NK-92 (cell line): Measurements from ENCODE around the gene TM9SF4.
"Not testable (repeated sequence)": the region's sequence is repeated elsewhere in the genome, so short reads cannot be mapped to it uniquely, and the experiment has no call there.

Source experiments
- DNase-seq: peaks from one replicate; lab custom pipeline; 2025; ENCODE audit not compliant: unreplicated experiment; lab: John Stamatoyannopoulos, UW

Gene TM9SF4

DNA sequence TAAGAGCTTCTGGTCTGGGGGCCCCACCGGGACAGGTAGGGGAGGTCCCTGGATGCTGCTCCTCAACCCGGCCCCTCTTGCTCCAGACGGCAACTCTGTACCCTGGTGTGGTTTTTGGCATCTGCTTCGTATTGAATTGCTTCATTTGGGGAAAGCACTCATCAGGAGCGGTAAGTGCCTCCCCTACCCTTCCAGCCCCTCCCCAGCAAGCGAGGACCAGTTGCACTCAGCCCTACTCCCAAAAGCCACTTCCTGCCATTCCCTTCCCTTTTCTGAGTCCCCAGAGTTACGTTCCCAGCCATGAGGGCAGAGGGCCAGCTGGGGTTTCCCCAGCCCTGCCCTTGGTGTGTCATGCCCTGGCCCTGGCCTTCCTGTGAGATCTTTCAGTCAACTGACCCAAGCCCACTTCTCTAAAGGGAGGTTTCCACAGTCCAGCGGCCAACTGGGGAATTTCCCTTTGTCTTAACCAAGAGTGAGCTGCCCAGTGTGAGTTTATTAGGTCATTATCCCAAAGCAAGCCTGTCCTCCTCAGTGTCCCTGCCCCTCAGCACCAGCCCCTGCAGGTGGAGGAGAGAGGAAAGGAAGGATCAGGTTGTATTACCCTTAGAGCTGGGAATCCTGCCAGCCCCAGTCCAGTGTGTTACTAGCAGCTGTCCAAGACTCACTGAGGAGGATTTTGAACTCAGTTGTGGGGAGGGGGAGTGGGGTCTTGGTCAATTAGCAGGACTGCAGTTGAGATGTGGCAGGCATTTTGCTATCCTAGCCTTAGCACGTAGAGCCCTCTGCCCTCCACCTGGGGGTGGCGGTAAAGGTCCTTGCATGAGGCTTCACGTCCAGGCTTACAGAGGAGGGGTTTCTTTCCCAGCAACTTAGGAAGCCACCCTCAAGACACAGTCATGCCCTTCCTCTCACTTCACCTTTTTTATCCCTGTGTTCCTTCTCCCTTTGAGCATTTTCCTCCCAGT lies 45.8 kb downstream of the TM9SF4 start:
- no peak for DNase-seq

DNA sequence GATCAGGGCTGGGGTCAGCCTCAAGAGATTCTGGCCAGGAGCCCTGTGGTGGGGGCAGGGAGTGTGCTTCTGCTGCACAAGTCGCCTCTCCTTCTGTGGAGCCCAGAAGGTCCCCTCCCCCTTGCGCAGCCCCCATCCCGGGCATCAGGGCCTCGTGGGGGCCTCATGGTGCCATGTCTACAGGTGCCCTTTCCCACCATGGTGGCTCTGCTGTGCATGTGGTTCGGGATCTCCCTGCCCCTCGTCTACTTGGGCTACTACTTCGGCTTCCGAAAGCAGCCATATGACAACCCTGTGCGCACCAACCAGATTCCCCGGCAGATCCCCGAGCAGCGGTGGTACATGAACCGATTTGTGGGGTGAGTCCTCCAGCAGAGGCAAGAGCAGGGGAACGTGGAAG lies 48.1 kb downstream of the TM9SF4 start:
- no peak for DNase-seq

DNA sequence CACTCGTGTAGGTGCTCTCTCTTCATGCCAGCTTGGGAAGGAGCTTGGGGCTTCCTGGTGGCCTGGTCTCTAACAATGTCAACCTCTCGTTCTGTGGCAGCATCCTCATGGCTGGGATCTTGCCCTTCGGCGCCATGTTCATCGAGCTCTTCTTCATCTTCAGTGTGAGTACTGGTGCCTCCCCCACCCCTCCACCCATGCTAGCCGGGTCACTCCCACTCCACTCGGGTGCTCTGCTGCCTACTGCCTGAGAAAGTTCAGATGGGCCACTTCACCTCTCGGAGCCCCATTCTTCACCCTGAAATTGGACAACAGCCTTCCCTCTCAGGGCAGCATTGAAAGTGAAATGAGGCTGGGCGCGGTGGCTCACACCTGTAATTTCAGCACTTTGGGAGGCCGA lies 48.8 kb downstream of the TM9SF4 start:
- DNase-seq, result no peak

GRCh38 chr20:32158943-32159660 lies 49.6 kb downstream of the TM9SF4 start:
- DNase-seq, result no peak

DNA sequence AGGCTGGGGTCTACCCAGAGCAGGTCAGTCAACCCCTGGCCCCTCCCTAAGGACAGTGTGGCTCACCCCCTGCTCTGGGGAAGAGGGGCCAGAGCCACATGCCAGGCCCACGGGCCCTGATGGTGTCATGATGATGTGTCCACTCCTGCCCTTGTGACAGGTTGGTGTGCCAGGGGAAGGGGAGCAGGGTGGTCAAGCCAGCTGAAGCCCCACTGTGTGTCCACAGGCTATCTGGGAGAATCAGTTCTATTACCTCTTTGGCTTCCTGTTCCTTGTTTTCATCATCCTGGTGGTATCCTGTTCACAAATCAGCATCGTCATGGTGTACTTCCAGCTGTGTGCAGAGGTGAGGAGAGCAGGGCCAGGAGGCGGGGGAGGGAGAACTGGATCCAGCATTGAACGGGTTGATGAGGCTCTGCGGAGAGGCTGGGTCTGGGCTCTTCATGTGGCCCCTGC lies 50.3 kb downstream of the TM9SF4 start:
- no peak for DNase-seq

- DNase-seq, result no peak
Measured at GRCh38 chr20:32160341-32160740, 50.8 kb downstream of the TM9SF4 start.

DNA sequence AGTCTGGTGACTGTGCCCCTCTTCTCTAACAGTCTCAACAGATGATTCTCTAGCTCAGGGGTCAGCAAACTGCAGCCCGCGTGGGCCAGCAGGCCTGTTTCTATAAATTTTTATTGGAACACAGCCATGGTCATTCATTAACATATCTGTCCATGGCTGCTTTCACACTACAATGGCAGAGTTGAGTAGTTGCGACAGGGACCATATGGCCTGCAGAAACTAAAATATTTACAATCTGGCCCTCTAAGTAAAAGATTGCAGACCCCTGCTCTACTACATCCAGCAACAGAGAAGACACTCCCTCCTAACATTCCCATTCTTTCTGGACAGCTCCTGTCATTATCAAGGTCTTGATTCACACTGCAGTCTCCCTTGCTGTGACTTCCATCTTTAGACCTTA lies 52.8 kb downstream of the TM9SF4 start:
- no peak for DNase-seq

DNA sequence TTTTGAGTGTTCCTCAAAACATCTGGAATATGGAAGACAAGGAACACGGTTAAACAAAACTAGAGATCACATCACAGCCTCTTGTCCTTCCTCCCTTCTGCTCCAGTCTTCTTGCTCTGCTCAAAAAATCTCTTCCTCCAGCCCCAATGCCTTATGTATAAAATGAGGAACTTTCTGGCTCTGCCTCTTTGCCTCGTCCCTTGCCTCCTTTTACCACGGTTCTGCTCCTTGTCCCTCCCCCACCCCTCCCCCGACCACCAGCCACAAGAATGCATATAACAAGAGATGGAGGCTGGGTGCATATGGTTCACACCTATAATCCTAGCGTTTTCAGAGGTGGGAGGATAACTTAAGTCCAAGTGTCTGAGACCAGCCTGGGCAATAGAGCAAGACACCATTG lies 54.4 kb downstream of the TM9SF4 start:
- DNase-seq, result no peak

- DNase-seq, result no peak
Measured at GRCh38 chr20:32164984-32165735, 55.6 kb downstream of the TM9SF4 start.

- DNase-seq, result no peak
Measured at GRCh38 chr20:32165836-32166545, 56.5 kb downstream of the TM9SF4 start.

- DNase-seq, result no peak
Measured at GRCh38 chr20:32167552-32167951, 58.0 kb downstream of the TM9SF4 start.

GRCh38 chr20:32168184-32168910 lies 58.8 kb downstream of the TM9SF4 start:
- DNase-seq, result no peak

DNA sequence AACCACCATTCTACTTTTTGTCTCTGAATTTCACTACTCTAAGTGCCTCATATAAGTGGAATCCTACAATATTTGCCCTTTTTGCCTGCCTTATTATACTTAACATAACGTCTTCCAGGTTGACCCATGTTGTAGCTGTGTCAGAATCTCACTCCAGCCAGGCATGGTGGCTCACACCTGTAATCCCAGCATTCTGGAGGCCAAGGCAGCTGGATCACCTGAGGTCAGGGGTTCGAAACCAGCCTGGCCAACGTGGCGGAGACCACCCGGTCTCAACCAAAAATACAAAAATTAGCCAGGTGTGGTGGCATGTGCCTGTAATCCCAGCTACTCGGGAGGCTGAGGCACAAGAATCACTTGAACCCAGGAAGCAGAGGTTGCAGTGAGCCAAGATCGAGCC lies 68.2 kb downstream of the TM9SF4 start:
- not testable (repeated sequence) for DNase-seq

DNA sequence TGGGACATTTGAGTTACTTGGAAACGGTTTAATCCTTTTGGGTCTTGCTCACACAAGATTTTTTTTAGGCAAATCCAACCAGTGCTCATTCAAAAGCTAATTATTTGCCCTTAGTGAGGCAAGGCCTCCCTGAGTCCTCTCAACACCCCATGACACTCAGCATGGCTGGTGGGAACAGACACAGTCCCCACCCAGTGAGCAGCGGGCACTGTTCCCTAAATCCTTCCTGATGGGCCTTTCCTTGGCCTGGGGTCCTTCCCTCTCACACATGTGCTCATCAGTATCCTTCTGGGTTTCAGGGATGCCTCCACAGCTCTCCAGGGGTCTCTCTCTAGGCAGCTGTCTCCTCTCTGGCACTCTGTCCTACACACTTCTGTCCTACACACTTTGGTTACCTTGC lies 70.0 kb downstream of the TM9SF4 start:
- DNase-seq, result no peak

DNA sequence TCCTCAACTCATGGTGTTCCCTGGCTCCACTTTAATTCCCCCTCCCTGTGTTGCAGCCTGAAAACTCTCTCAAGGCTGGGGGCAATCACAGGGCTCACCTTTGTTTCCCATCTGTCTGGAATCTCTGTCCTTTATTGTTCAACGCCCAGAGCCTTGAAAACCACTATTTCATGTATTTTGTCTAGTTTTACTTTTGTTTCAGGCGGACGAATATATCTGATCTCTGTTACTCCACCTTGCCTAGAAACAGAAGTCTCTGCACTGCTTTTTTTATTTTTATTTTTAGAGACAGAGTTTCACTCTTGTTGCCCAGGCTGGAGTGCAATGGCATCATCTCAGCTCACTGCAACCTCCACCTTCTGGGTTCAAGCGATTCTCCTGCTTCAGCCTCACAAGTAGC lies 70.4 kb downstream of the TM9SF4 start:
- DNase-seq, result no peak

DNA sequence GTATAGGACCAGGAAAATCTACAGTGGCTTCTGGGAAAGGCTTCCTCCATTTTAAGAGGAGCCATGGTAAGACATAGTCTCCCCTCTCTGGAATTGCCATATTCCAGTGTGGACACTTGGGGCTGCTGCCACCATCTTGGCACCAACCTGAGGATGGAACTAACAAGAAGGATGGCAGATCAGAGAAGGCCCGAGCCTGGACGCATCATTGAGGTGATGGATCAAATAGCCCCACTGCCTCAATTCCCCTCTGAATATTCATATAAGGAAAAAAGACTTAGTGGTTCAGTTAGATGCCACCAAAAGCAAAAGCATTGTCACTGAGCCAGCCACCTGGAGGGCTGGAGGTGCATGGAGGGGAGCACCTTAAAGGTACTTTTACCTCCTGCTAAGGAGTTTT lies 72.1 kb downstream of the TM9SF4 start:
- DNase-seq, result no peak

- no peak for DNase-seq
Measured at GRCh38 chr20:32183947-32184635, 74.6 kb downstream of the TM9SF4 start.

DNA sequence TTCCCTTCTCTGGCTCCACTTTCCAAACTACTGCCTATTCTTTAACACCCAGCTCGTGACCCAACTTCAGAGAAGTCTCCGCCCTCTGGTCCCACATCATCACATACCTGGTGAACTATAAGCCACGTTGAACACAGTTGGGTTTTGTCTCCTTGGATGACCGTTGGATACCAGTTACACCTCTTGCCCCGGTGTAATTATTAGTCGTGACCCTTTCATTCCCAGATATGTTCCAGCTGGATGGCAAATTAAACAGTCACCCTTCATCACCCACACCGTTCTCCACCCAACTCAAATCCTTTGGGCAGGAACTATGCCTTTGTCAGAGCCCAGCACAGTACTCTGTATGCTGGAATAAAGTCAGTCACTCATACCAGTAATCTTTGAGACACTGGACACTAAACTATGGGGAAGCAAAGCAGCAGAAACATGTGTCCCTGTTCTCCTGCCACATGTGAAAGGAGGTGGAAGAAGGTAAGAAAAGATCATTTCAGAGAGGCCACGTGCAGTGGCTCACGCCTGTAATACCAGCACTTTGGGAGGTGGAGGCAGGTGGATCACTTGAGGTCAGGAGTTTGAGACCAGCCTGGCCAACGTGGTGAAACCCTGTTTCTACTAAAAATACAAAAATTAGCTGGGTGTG lies 75.6 kb downstream of the TM9SF4 start:
- DNase-seq, result no peak

DNA sequence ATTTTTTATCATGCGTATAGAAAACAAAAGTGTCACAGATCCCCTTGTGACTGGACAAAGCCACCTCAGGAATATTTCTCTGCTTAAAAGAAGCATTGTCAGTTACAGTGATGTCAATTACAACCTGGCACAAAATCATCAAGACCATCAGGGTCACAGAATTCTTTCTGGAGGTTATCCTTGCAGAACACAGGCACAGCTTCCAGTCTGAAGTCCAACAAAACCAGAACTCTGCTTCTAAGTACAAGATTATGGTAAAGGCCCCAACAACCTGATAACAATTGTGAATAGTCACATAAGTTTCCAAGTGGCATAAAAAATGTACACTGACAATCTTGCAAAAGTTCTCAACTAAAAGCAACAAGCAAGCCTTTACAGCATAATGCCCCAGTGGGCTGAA lies 77.0 kb downstream of the TM9SF4 start:
- no peak for DNase-seq
